ENCODE data around the gene CFAP73. TPM values are rescaled to one million over a fixed set of nuclear protein-coding genes. Genes with fewer than 3 reads are reported as not detected.

Gene CFAP73
- total RNA-seq, 1 experiment from 2014 or later = 0.23 TPM

GRCh38 chr12:113184900-113185179 lies 35.3 kb downstream of the CFAP73 start:
- POLR2A ChIA-PET = interaction anchor here (0.6 to 1.8 kb wide), 4 partner anchors 32 to 529 kb away, joined by 4 to 11 read pairs (median 8); no protein-coding TSS in a partner anchor
- peak overlapping the region; percentile 87 for H3K4me3 Mint-ChIP-seq (ENCODE audit: unreplicated experiment)
- peak overlapping the region; percentile 88 for H3K27ac Mint-ChIP-seq (ENCODE audit: unreplicated experiment)
- H3K9me3 ChIP-seq = no peaks in the 10 kb centered on the region
- CTCF ChIA-PET = interaction anchor here (0.6 to 1.8 kb wide), 2 partner anchors 10 to 20 kb away, joined by 3 to 8 read pairs; no protein-coding TSS in a partner anchor
- H3K27me3 ChIP-seq (replicated peaks; ENCODE audit: control insufficient read depth, insufficient read depth, low read length) = no peaks in the 10 kb centered on the region
- H3K36me3 Mint-ChIP-seq (ENCODE audit: insufficient read depth, unreplicated experiment) = peaks cover 72% of the 10 kb centered on the region
- DNase-seq = peak; percentile 90 to 91
- BruUV-seq (replicated peaks) = no TSS peak
- no peak for TF ChIP-seq CTCF (IDR thresholded peaks at IDR 0.05; ENCODE audit: insufficient read depth in 1 of 2, low read depth in 1 of 2, low read length in 1 of 2, severe bottlenecking in 1 of 2, unreplicated experiment in 1 of 2)
- H3K27me3 Mint-ChIP-seq (ENCODE audit: insufficient read depth, unreplicated experiment) = no peaks in the 10 kb centered on the region
- H3K36me3 ChIP-seq (ENCODE audit: control insufficient read depth, insufficient read depth, low read length) = peaks cover 4% of the 10 kb centered on the region; the same call in 1 of the 2 replicates
- no peaks in the 10 kb centered on the region for H3K4me1 ChIP-seq
- H3K4me3 ChIP-seq (ENCODE audit: low read depth, low read length) = peak overlapping the region; percentile 93
- H3K4me1 Mint-ChIP-seq (ENCODE audit: low read depth, unreplicated experiment) = peaks cover 16% of the 10 kb centered on the region
- intact Hi-C loops (cut with micrococcal nuclease; ENCODE audit: unreplicated experiment) = no loop called here
- no peaks in the 10 kb centered on the region for H3K9me3 Mint-ChIP-seq (ENCODE audit: unreplicated experiment)

- Histone ChIP-seq H3K4me3 (ENCODE audit: low read depth, low read length) (peak within 1 kb of the TSS; percentile 93), H3K4me1 (peaks cover under 1% of the 10 kb centered on the region; the same call in 1 of the 2 replicates), H3K27me3 (replicated peaks; ENCODE audit: control insufficient read depth, insufficient read depth, low read length) (no peaks in the 10 kb centered on the region), H3K36me3 (ENCODE audit: control insufficient read depth, insufficient read depth, low read length) (peaks cover 4% of the 10 kb centered on the region; the same call in 1 of the 2 replicates), H3K9me3 (no peaks in the 10 kb centered on the region)
- Mint-ChIP-seq H3K9me3 (ENCODE audit: unreplicated experiment) (no peaks in the 10 kb centered on the region), H3K4me1 (ENCODE audit: low read depth, unreplicated experiment) (peaks cover 16% of the 10 kb centered on the region), H3K4me3 (ENCODE audit: unreplicated experiment) (peak within 1 kb of the TSS; percentile 87), H3K36me3 (ENCODE audit: insufficient read depth, unreplicated experiment) (peaks cover 66% of the 10 kb centered on the region), H3K27me3 (ENCODE audit: insufficient read depth, unreplicated experiment) (no peaks in the 10 kb centered on the region), H3K27ac (ENCODE audit: unreplicated experiment) (peak within 1 kb of the TSS; percentile 88)
- DNase-seq = peak; percentile 89 to 94
- intact Hi-C loops (cut with micrococcal nuclease; ENCODE audit: unreplicated experiment) = no loop called here
- ChIA-PET POLR2A (interaction anchor here (0.5 to 1.8 kb wide), 8 partner anchors 20 to 775 kb away, joined by 3 to 11 read pairs (median 4); no protein-coding TSS in a partner anchor), CTCF (interaction anchor here (0.6 to 1.8 kb wide), 3 partner anchors 11 to 32 kb away, joined by 3 to 8 read pairs (median 5); no protein-coding TSS in a partner anchor)
- TF ChIP-seq CTCF (IDR thresholded peaks at IDR 0.05; ENCODE audit: insufficient read depth in 1 of 2, low read depth in 1 of 2, low read length in 1 of 2, severe bottlenecking in 1 of 2, unreplicated experiment in 1 of 2) = no peak
- BruUV-seq (replicated peaks) = no TSS peak
Observed at GRCh38 chr12:113185180-113186032, 35.9 kb downstream of the CFAP73 start, which contains the start of the genes DDX54 and RITA1. TSS of gene DDX54 (minus strand) at chr12:113185478. CDS start at chr12:113185451, 27 bp downstream. TSS of gene RITA1 (plus strand) at chr12:113185721. CDS start at chr12:113186747, 1,026 bp downstream.

GRCh38 chr12:113186033-113186365 lies 36.5 kb downstream of the CFAP73 start:
- Mint-ChIP-seq H3K4me1 (ENCODE audit: low read depth, unreplicated experiment) (peaks cover 16% of the 10 kb centered on the region), H3K27ac (ENCODE audit: unreplicated experiment) (peak overlapping the region; percentile 88), H3K27me3 (ENCODE audit: insufficient read depth, unreplicated experiment) (no peaks in the 10 kb centered on the region), H3K4me3 (ENCODE audit: unreplicated experiment) (peak overlapping the region; percentile 87), H3K9me3 (ENCODE audit: unreplicated experiment) (no peaks in the 10 kb centered on the region), H3K36me3 (ENCODE audit: insufficient read depth, unreplicated experiment) (peaks cover 65% of the 10 kb centered on the region)
- intact Hi-C loops (cut with micrococcal nuclease; ENCODE audit: unreplicated experiment) = no loop called here
- Histone ChIP-seq H3K36me3 (ENCODE audit: control insufficient read depth, insufficient read depth, low read length) (peaks cover 4% of the 10 kb centered on the region; the same call in 1 of the 2 replicates), H3K4me3 (ENCODE audit: low read depth, low read length) (peak overlapping the region; percentile 93), H3K4me1 (peaks cover 6% of the 10 kb centered on the region; the same call in 1 of the 2 replicates), H3K9me3 (no peaks in the 10 kb centered on the region), H3K27me3 (replicated peaks; ENCODE audit: control insufficient read depth, insufficient read depth, low read length) (no peaks in the 10 kb centered on the region)
- BruUV-seq (replicated peaks) = no TSS peak
- CTCF ChIA-PET = interaction anchor here (1.0 kb wide), 1 partner anchor 33 kb away, joined by 5 read pairs; no protein-coding TSS in a partner anchor
- TF ChIP-seq CTCF (IDR thresholded peaks at IDR 0.05; ENCODE audit: insufficient read depth in 1 of 2, low read depth in 1 of 2, low read length in 1 of 2, severe bottlenecking in 1 of 2, unreplicated experiment in 1 of 2) = no peak
- POLR2A ChIA-PET = interaction anchor here (0.5 to 1.8 kb wide), 6 partner anchors 33 to 776 kb away, joined by 3 to 11 read pairs (median 4); no protein-coding TSS in a partner anchor
- DNase-seq = no peak
